HEK293 (cell line): ENCODE data around the gene VPS33A.

Experiments
- BCL11A ChIP-seq: fragments of 450-650 bp; formaldehyde crosslinking; IDR thresholded peaks from 2 replicates; pipeline ENCODE4 v1.5.1; 2016; ENCODE audit warnings: low read depth, missing biosample characterization, missing genetic modification characterization
- FEZF1 ChIP-seq: fragments of 450-650 bp; formaldehyde crosslinking; IDR thresholded peaks from 2 replicates; pipeline ENCODE4 v1.5.1; 2016; ENCODE audit warnings: missing biosample characterization, missing genetic modification characterization
- GLI2 ChIP-seq: fragments of 450-650 bp; formaldehyde crosslinking; IDR thresholded peaks from 2 replicates; pipeline ENCODE4; 2017; ENCODE audit warnings: missing biosample characterization, missing genetic modification characterization, low read depth, borderline replicate concordance
- GLIS1 ChIP-seq: fragments of 450-650 bp; formaldehyde crosslinking; IDR thresholded peaks from 2 replicates; pipeline ENCODE4 v1.5.1; 2016; ENCODE audit warnings: missing biosample characterization, missing genetic modification characterization
- GLIS2 ChIP-seq: fragments of 450-650 bp; formaldehyde crosslinking; IDR thresholded peaks from 2 replicates; pipeline ENCODE4 v1.5.1; 2016; ENCODE audit warnings: missing biosample characterization, missing genetic modification characterization
- IKZF3 ChIP-seq: fragments of 450-650 bp; IDR thresholded peaks from 2 replicates; pipeline ENCODE4 v1.5.0; 2018; ENCODE audit warnings: missing biosample characterization, mild to moderate bottlenecking, missing genetic modification characterization, moderate library complexity
- KLF7 ChIP-seq: fragments of 450-650 bp; formaldehyde crosslinking; IDR thresholded peaks from 2 replicates; pipeline ENCODE4 v1.5.1; 2016; ENCODE audit warnings: missing biosample characterization, missing genetic modification characterization, borderline replicate concordance
- MYNN ChIP-seq: fragments of 450-650 bp; formaldehyde crosslinking; IDR thresholded peaks from 2 replicates; pipeline ENCODE4 v1.5.1; 2016; ENCODE audit warnings: missing biosample characterization, missing genetic modification characterization, borderline replicate concordance
- OVOL3 ChIP-seq: fragments of 450-650 bp; formaldehyde crosslinking; IDR thresholded peaks from 2 replicates; pipeline ENCODE4 v1.5.1; 2016; ENCODE audit warnings: missing biosample characterization, missing genetic modification characterization
- SP3 ChIP-seq: fragments of 450-650 bp; formaldehyde crosslinking; IDR thresholded peaks from 2 replicates; pipeline ENCODE4 v1.5.1; 2016; ENCODE audit warnings: missing biosample characterization, missing genetic modification characterization
- TRIM28 ChIP-seq: IDR thresholded peaks from 2 replicates; pipeline ENCODE4 v1.6.1; 2011; ENCODE audit warnings: low read length, control low read depth, borderline replicate concordance
- ZBTB20 ChIP-seq: fragments of 450-650 bp; formaldehyde crosslinking; IDR thresholded peaks from 2 replicates; pipeline ENCODE4 v1.5.1; 2016; ENCODE audit warnings: missing biosample characterization, missing genetic modification characterization
- ZFP37 ChIP-seq: fragments of 450-650 bp; formaldehyde crosslinking; IDR thresholded peaks from 2 replicates; pipeline ENCODE4 v1.5.1; 2016; ENCODE audit warnings: missing biosample characterization, missing genetic modification characterization
- ZFP69B ChIP-seq: fragments of 450-650 bp; formaldehyde crosslinking; IDR thresholded peaks from 2 replicates; pipeline ENCODE4 v1.5.1; 2016; ENCODE audit warnings: missing biosample characterization, missing genetic modification characterization
- ZNF138 ChIP-seq: fragments of 450-650 bp; formaldehyde crosslinking; IDR thresholded peaks from 2 replicates; pipeline ENCODE4 v1.5.1; 2016; ENCODE audit warnings: missing biosample characterization, missing genetic modification characterization, borderline replicate concordance
- ZNF169 ChIP-seq: fragments of 450-650 bp; formaldehyde crosslinking; IDR thresholded peaks from 2 replicates; pipeline ENCODE4 v1.5.1; 2016; ENCODE audit warnings: missing biosample characterization, missing genetic modification characterization
- ZNF248 ChIP-seq: fragments of 450-650 bp; formaldehyde crosslinking; IDR thresholded peaks from 2 replicates; pipeline ENCODE4 v1.5.1; 2017; ENCODE audit warnings: missing biosample characterization, missing genetic modification characterization
- ZNF292 ChIP-seq: fragments of 450-650 bp; formaldehyde crosslinking; IDR thresholded peaks from 2 replicates; pipeline ENCODE4 v1.5.1; 2016; ENCODE audit warnings: low read depth, missing biosample characterization, missing genetic modification characterization, borderline replicate concordance
- ZNF324 ChIP-seq: fragments of 450-650 bp; formaldehyde crosslinking; IDR thresholded peaks from 2 replicates; pipeline ENCODE4 v1.5.1; 2016; ENCODE audit warnings: missing biosample characterization, missing genetic modification characterization
- ZNF335 ChIP-seq: fragments of 450-650 bp; formaldehyde crosslinking; conservative IDR thresholded peaks from 2 replicates; pipeline ENCODE4 v1.5.1; 2016; ENCODE audit warnings: missing biosample characterization, missing genetic modification characterization
- ZNF394 ChIP-seq: fragments of 450-650 bp; formaldehyde crosslinking; IDR thresholded peaks from 2 replicates; pipeline ENCODE4 v1.5.1; 2016; ENCODE audit warnings: missing biosample characterization, missing genetic modification characterization, mild to moderate bottlenecking, moderate library complexity, borderline replicate concordance
- ZNF521 ChIP-seq: fragments of 450-650 bp; formaldehyde crosslinking; IDR thresholded peaks from 2 replicates; pipeline ENCODE4 v1.5.1; 2017; ENCODE audit warnings: missing biosample characterization, mild to moderate bottlenecking, missing genetic modification characterization
- ZNF664 ChIP-seq: fragments of 450-650 bp; formaldehyde crosslinking; IDR thresholded peaks from 2 replicates; pipeline ENCODE4 v1.5.1; 2016; ENCODE audit warnings: missing biosample characterization, missing genetic modification characterization
- ZNF707 ChIP-seq: fragments of 450-650 bp; formaldehyde crosslinking; IDR thresholded peaks from 2 replicates; pipeline ENCODE4 v1.5.1; 2016; ENCODE audit warnings: missing biosample characterization, missing genetic modification characterization
- ZNF768 ChIP-seq: fragments of 450-650 bp; formaldehyde crosslinking; IDR thresholded peaks from 2 replicates; pipeline ENCODE4 v1.5.1; 2018; ENCODE audit warnings: missing biosample characterization, mild to moderate bottlenecking, missing genetic modification characterization
- ZNF785 ChIP-seq: fragments of 450-650 bp; formaldehyde crosslinking; IDR thresholded peaks from 2 replicates; pipeline ENCODE4 v1.5.1; 2016; ENCODE audit warnings: missing biosample characterization, missing genetic modification characterization
- ZXDB ChIP-seq: fragments of 450-650 bp; formaldehyde crosslinking; IDR thresholded peaks from 2 replicates; pipeline ENCODE4 v1.5.1; 2016; ENCODE audit warnings: missing biosample characterization, missing genetic modification characterization
- TF ChIP-seq, protein P1 (sequence below): fragments of 450-650 bp; formaldehyde crosslinking; IDR thresholded peaks from 2 replicates; pipeline ENCODE4 v1.5.1; 2016; ENCODE audit warnings: missing biosample characterization, missing genetic modification characterization
- TF ChIP-seq, protein P2 (sequence below): fragments of 450-650 bp; formaldehyde crosslinking; IDR thresholded peaks from 2 replicates; pipeline ENCODE4 v1.5.1; 2016; ENCODE audit warnings: missing biosample characterization, missing genetic modification characterization
- TF ChIP-seq, protein P3 (sequence below): fragments of 450-650 bp; formaldehyde crosslinking; IDR thresholded peaks from 2 replicates; pipeline ENCODE4 v1.5.1; 2016; ENCODE audit warnings: missing biosample characterization, missing genetic modification characterization
- TF ChIP-seq, protein P4 (sequence below): fragments of 450-650 bp; IDR thresholded peaks from 2 replicates; pipeline ENCODE4 v1.5.1; 2018; ENCODE audit warnings: missing biosample characterization, mild to moderate bottlenecking, missing genetic modification characterization
- TF ChIP-seq, protein P5 (sequence below): fragments of 450-650 bp; formaldehyde crosslinking; IDR thresholded peaks from 2 replicates; pipeline ENCODE4 v1.5.1; 2017; ENCODE audit warnings: missing biosample characterization, missing genetic modification characterization

The VPS33A gene

DNA sequence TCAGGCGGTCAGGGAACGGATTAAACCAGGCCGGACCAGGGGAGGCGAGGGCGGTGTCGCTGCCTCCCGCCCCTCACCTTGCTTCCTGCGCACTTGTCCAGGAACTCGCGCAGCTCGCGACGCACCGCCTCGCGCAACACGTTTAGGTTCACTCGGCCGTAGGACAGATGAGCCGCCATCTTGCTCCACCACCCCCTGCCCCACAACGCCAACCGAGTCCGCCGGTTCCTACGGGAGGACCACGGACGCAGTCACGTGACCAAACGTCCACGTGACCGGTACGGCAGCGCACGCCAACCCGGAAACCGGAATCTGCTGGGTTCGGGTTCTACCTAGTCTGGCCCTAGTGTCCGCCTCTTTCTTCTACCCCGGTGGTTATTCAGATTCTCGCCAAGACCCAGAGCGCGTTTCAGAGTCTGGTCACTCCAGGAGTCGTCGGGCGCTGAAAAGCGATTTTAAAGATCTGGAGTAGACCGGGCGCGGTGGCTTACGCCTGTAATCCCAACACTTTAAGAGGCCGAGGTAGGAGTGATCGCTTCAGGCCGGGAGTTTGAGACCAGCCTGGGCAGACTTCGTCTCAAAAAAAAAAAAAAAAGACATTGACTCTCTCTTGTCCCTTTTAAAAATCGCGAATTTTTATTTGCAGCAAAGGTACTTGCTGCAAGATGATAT lies at the start of gene VPS33A (continued):
- TF ChIP-seq, protein P1, sequence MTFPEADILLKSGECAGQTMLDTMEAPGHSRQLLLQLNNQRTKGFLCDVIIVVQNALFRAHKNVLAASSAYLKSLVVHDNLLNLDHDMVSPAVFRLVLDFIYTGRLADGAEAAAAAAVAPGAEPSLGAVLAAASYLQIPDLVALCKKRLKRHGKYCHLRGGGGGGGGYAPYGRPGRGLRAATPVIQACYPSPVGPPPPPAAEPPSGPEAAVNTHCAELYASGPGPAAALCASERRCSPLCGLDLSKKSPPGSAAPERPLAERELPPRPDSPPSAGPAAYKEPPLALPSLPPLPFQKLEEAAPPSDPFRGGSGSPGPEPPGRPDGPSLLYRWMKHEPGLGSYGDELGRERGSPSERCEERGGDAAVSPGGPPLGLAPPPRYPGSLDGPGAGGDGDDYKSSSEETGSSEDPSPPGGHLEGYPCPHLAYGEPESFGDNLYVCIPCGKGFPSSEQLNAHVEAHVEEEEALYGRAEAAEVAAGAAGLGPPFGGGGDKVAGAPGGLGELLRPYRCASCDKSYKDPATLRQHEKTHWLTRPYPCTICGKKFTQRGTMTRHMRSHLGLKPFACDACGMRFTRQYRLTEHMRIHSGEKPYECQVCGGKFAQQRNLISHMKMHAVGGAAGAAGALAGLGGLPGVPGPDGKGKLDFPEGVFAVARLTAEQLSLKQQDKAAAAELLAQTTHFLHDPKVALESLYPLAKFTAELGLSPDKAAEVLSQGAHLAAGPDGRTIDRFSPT (tag by site-specific recombination): peak; percentile 88
- peak; percentile 100 for TF ChIP-seq ZBTB20 (tag by site-specific recombination)
- TF ChIP-seq, protein P2, sequence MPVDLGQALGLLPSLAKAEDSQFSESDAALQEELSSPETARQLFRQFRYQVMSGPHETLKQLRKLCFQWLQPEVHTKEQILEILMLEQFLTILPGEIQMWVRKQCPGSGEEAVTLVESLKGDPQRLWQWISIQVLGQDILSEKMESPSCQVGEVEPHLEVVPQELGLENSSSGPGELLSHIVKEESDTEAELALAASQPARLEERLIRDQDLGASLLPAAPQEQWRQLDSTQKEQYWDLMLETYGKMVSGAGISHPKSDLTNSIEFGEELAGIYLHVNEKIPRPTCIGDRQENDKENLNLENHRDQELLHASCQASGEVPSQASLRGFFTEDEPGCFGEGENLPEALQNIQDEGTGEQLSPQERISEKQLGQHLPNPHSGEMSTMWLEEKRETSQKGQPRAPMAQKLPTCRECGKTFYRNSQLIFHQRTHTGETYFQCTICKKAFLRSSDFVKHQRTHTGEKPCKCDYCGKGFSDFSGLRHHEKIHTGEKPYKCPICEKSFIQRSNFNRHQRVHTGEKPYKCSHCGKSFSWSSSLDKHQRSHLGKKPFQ (tag by site-specific recombination): peak; percentile 78; the same call in 1 of the 2 replicates
- TF ChIP-seq, protein P3, sequence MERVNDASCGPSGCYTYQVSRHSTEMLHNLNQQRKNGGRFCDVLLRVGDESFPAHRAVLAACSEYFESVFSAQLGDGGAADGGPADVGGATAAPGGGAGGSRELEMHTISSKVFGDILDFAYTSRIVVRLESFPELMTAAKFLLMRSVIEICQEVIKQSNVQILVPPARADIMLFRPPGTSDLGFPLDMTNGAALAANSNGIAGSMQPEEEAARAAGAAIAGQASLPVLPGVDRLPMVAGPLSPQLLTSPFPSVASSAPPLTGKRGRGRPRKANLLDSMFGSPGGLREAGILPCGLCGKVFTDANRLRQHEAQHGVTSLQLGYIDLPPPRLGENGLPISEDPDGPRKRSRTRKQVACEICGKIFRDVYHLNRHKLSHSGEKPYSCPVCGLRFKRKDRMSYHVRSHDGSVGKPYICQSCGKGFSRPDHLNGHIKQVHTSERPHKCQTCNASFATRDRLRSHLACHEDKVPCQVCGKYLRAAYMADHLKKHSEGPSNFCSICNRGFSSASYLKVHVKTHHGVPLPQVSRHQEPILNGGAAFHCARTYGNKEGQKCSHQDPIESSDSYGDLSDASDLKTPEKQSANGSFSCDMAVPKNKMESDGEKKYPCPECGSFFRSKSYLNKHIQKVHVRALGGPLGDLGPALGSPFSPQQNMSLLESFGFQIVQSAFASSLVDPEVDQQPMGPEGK (tag by site-specific recombination): peak; percentile 92
- TF ChIP-seq GLIS1 (tag by site-specific recombination): peak; percentile 73
- peak; percentile 61; the same call in 1 of the 2 replicates for TF ChIP-seq ZNF292
- TF ChIP-seq ZNF394 (tag by site-specific recombination): peak; percentile 78
- TF ChIP-seq, protein P4, sequence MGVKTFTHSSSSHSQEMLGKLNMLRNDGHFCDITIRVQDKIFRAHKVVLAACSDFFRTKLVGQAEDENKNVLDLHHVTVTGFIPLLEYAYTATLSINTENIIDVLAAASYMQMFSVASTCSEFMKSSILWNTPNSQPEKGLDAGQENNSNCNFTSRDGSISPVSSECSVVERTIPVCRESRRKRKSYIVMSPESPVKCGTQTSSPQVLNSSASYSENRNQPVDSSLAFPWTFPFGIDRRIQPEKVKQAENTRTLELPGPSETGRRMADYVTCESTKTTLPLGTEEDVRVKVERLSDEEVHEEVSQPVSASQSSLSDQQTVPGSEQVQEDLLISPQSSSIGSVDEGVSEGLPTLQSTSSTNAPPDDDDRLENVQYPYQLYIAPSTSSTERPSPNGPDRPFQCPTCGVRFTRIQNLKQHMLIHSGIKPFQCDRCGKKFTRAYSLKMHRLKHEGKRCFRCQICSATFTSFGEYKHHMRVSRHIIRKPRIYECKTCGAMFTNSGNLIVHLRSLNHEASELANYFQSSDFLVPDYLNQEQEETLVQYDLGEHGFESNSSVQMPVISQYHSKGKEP (tag by site-specific recombination): peak; percentile 56; the same call in 1 of the 2 replicates
- TF ChIP-seq ZXDB (tag by site-specific recombination): peak; percentile 99
- peak; percentile 70; the same call in 1 of the 2 replicates for TF ChIP-seq TRIM28
- TF ChIP-seq ZNF169 (tag by site-specific recombination): no peak
- TF ChIP-seq ZNF768: no peak
- TF ChIP-seq ZNF785 (tag by site-specific recombination): peak; percentile 88; the same call in 1 of the 2 replicates
- no peak for TF ChIP-seq ZNF521 (tag by site-specific recombination)
- no peak for TF ChIP-seq ZNF707 (tag by site-specific recombination)
- peak; percentile 98 for TF ChIP-seq ZNF324
- TF ChIP-seq MYNN (tag by site-specific recombination): peak; percentile 83
- peak; percentile 92 for TF ChIP-seq OVOL3 (tag by site-specific recombination)
- TF ChIP-seq ZNF664 (tag by site-specific recombination): peak; percentile 80
- no peak for TF ChIP-seq GLI2 (tag by site-specific recombination)
- TF ChIP-seq ZFP69B: peak; percentile 87
- no peak; the same call in 1 of the 2 replicates for TF ChIP-seq BCL11A (tag by site-specific recombination)
- peak; percentile 99 for TF ChIP-seq ZNF335 (tag by site-specific recombination)
- TF ChIP-seq GLIS2 (tag by site-specific recombination): peak; percentile 72; the same call in 1 of the 2 replicates
- TF ChIP-seq SP3: peak; percentile 84
- TF ChIP-seq ZNF138 (tag by site-specific recombination): peak; percentile 40; the same call in 1 of the 2 replicates
- peak; percentile 48 for TF ChIP-seq FEZF1 (tag by site-specific recombination)
- TF ChIP-seq ZFP37 (tag by site-specific recombination): no peak; the same call in 1 of the 2 replicates
- peak; percentile 59; the same call in 1 of the 2 replicates for TF ChIP-seq IKZF3 (tag by site-specific recombination)
- TF ChIP-seq, protein P5, sequence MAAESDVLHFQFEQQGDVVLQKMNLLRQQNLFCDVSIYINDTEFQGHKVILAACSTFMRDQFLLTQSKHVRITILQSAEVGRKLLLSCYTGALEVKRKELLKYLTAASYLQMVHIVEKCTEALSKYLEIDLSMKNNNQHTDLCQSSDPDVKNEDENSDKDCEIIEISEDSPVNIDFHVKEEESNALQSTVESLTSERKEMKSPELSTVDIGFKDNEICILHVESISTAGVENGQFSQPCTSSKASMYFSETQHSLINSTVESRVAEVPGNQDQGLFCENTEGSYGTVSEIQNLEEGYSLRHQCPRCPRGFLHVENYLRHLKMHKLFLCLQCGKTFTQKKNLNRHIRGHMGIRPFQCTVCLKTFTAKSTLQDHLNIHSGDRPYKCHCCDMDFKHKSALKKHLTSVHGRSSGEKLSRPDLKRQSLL (tag by site-specific recombination): peak; percentile 67; the same call in 1 of the 2 replicates
- TF ChIP-seq KLF7 (tag by site-specific recombination): peak; percentile 74; the same call in 1 of the 2 replicates
- no peak for TF ChIP-seq ZNF248
